Esophagus mucosa (tissue), 1 donor: ENCODE measurements around the gene DNAJB4. TPM values are rescaled to one million over a fixed set of nuclear protein-coding genes. Genes with fewer than 3 reads are reported as not detected.
A peak's percentile ranks its signal among the peaks of the same experiment; 100 is the strongest.
"Not testable (repeated sequence)": the region's sequence is repeated elsewhere in the genome, so short reads cannot be mapped to it uniquely, and the experiment has no call there.

Experiments used
- ATAC-seq: fragments of 200-7000 bp; cut with Tn5 transposase; one replicate; pipeline ENCODE4 v1.9.1; 2020
- total RNA-seq: library from RNA; stranded (reverse); gene quantifications from one replicate; pipeline ENCODE4 v1.2.4, GENCODE V29; 2023
- donor health status: DM: yes; HTN: yes; CAD: no.

DNAJB4 gene
- 11.3 TPM for total RNA-seq

DNA sequence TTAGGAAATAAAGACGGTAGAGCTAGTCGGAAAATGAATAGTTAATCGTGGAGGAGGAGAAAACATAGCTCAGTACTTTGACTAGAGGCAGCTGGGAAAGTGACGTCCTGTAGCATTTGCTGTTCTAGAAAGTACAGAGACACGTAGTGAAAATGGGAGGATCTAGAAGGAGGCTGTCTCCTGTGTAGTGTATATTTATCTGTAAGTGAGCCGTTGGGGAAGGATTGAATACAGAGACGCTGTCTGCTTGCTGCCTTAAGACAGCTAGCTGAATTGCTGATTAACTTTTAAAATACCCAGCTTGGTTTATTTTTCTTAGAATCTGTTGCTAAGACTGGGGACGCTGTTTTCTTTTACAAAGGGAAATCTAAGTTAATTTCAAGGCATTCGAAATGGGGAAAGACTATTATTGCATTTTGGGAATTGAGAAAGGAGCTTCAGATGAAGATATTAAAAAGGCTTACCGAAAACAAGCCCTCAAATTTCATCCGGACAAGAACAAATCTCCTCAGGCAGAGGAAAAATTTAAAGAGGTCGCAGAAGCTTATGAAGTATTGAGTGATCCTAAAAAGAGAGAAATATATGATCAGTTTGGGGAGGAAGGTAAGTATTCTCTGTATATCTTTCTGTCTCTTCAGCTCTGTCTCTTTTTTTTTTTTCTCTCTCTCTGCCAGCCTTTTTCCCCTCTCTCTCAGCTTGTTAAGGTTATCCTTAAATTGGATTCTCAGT, at the start of gene DNAJB4:
DNAJB4 (plus strand) TSS at position 221 of the 729 bp plus-strand sequence; CDS start at position 393, 172 bp downstream.
- peak; percentile 100 for ATAC-seq

DNA sequence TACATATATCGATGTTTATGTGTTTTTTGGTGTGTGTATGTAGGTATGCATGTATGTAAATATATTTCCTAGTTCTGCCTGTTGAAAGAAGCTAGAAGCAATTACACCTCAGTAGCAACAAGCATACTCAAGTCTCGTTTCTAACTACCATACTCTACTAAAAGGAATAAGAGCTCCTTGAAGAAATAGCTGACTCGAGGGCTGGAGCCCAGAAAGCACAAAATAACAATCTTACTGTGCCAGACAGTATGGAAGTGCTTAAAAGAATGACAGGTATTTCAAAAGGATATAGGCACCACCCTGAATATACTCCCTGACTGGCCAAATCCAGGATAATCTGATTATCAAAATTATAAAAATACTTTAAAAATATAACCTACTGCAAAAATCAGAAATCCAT, 49.0 kb upstream of the DNAJB4 start:
- ATAC-seq = no peak

DNA sequence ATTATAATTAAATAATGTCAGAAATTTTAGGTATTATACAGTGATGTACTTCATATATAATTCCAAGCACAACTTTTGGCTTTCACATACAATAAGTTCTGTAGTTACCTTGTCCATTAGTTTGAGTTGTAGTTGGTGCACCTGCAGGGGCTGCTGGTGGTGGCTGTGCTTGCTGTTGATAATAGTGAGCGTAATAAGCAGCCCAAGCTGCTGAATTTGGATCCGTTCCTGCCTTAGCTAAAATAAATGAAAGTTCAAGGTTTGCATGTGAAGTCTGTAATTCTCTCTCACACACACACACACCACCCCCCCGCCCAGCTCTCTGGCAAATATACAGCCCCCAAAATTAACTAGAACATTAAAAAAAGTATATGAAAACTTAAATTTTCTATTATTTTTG, 48.3 kb upstream of the DNAJB4 start:
- no peak for ATAC-seq

DNA sequence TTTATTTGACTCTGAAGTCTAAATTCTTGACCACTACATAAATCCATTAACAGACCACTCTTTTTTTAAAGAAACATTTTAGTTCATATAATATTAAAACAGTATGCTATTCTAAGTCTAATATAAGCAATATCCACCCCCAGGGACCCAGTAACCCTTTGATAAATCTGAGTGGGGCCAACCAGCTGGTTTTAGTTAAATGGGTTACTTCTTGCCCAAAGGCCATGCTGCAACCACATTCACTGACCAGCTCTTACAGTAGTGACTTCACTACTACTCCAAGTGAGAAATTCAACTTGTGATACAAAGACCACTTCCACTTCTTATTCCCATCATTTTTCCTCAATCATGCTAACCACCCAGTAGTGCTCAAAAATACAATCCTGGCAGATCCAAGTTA, 46.3 kb upstream of the DNAJB4 start:
- ATAC-seq = no peak

DNA sequence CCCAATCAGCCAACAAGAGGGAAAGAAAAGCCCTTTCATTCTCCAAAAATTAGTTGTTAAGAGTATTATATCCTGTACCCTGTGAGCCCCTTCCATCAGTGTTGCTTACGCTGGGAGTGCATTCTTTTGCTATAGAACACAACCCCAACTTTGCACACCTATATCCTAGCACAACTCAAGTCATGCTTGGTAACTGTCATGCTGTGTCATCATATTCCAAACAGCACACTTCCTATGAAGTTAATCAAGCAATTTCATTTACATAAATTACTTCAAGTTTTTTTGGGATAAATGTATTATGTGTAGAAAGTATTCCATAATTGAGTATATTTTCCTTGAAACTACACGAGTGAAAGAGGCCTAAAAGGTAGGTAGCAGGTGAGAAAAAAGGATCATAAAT, 45.9 kb upstream of the DNAJB4 start:
- no peak for ATAC-seq

DNA sequence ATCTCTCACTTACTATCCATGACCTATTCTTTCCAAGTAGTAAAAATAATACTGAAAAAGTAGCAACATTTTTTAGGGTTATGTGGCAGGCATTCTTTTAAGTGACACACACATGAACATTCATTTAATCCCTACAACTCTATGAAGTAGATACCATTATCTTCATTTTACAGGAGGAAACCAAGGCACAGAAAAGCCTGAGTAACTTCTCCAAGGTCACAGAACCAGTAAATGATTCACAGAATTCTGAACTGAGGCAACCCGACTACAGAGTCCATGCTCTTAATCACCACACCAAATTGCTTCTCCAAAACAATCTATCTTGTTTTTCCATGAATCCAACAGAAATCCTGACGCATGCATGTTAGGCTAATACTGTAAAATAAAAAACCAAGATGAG, 43.3 kb upstream of the DNAJB4 start:
- no peak for ATAC-seq

DNA sequence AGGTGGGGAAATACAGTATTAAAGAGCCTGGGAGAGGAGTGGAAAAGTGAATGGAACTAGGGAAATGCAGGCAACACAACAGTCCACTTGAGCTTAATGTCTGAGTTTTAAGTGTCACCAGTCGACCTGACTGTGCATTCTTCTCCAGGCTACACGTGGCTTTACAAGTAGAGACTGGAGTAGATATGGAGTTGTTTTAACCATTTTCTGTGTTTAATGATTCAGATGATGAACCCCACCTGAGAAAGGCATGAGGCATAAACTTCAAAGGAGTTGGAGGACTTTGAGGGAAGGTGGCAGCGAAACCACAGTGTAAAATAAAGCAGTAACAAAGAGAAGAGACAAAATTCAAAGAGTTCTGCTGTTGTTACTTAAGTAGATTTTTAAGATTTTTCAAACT, 38.4 kb upstream of the DNAJB4 start:
- no peak for ATAC-seq

DNA sequence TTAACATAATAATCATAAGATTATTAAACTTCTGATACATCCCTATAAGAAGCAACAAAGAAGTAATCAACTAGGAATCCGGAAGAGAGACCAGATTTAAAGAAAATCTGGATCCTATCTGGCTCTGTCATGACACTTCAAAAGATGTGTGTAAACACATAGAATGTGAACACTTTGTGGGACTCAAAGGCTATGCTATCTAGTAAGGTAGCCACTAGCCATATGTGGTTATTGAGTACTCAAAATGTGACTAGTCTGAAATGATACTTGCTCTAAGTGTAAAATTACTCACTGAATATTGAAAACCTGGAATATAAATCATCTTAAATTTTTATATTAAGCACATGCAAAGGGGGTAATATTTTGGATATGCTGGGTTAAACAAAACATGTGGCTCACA, 34.5 kb upstream of the DNAJB4 start:
- ATAC-seq = no peak

DNA sequence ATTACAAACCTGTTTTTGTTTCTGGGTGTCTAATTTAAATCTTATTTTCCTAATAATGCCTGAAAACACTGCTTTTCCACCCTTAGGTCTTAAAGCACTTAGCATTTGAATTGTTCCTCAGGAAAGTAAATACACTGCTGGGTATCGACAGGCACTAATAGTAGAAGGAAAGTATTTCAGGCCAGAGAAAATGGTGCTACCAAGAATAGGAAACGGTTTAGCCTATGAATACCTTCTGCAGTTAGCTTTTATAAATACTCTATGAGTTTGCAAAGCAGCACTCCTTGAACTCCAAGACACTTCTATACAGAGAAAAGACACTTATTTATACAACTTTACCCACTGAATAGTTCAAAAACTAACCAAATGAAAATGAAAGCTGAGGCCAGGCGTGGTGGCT, 32.7 kb upstream of the DNAJB4 start:
- ATAC-seq = no peak

DNA sequence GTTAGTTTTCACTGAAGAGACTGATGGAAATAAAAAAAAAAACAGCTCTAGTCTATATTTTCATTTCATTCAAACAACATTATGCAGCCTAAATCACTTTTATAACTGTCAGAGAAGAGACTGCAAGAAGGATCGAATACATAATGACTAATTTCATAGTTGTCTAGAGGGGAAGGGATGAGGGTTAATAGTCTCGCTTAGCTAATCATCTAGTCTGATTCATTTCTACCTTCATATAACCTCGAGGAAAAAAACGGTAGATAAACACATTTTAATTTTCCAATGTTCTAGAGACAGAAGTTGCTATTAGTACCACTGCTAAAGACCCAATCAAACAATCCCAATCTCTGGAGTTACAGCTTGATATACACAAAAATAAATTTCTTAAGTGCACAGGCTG, 29.4 kb upstream of the DNAJB4 start:
- ATAC-seq = no peak

DNA sequence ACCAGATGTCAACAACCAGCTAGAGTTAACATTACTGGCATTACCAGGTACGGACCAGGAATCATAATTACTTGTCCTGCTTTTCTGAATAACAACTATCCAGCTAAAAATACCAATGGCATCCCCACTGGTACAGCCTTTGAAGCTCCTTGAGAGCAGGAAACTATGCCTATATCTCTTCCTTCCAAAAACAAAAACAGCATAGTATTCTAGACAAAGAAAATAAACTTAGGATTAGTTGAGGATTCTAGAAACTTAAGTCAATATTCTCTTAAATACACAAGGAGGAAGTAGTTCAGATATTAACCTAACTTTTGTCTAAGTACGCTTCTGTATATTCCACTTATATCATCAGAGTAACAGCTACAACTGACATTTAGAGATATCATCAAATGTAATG, 28.8 kb upstream of the DNAJB4 start:
- no peak for ATAC-seq

DNA sequence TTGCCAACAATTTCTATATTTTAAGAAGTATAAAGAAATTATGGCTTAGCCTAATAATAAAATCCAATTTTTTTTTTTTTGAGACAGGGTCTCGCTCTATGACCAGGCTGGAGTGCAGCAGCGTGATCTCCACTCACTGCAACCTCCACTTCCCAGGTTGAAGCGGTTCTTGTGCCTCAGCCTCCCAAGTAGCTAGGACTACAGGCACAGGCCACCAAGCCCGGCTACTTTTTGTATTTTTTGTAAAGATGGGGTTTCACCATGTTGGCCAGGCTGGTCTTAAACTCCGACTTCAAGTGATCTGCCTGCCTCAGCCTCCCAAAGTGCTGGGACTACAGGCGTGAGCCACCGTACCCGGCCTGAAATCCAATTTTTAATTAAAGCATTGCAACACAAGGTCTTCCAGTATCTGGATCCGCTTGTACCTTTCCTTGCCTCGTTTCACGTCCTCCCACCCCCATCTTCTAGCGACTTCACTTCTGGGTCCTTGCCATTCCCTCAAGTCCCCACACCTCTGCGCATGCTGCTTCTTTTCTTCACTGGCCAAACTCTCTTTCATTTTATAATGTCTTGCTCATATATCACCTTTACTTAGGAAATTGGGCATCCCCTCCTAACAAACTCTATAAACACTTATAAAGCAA, 28.2 kb upstream of the DNAJB4 start:
- no peak for ATAC-seq

DNA sequence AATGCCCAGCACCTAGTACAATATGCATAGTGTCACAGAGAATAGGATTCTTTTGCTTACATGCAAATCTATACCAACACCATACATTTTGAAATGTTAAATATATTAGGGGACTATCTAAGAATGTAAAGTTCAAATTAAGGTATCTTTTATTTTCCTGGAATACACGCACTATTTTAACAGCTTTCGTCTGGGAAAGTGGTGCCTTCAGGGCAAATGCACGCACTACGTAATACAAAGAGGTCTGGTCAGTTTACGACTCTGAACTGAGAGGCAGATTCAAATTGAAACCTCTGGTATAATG, 26.8 kb upstream of the DNAJB4 start:
- no peak for ATAC-seq

DNA sequence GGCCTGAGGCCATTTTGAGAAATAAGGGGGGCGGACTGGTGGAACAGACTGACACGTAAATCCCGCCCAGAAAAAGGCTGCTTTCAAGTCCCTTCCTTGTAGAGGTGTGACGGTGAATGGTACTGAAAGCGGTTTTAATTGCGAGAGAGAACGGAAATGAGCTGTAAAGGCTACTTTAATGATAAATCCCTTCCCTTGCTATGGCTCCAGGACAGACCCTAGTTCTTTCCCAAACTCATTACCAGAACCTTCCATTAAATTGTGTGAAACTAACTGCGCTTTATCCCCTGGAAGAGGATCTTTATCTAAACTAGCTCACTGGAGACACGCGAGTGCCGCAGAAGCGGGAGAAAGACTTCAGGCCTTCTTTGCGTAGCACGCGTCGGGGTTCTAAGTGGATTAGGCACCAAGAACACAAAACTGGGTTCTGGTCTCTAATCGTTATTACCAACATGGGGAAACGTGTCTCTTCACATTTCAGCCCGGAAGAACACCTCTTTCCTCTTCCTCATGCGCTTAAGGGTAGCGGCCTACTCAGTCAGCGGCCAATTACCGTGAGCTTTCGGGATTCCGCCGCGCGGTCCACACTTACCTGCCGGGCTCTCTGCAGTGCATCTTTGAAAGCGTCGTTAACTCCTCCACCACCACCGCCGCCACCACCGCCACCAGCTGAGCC, 26.3 kb upstream of the DNAJB4 start:
- ATAC-seq = peak; percentile 81

DNA sequence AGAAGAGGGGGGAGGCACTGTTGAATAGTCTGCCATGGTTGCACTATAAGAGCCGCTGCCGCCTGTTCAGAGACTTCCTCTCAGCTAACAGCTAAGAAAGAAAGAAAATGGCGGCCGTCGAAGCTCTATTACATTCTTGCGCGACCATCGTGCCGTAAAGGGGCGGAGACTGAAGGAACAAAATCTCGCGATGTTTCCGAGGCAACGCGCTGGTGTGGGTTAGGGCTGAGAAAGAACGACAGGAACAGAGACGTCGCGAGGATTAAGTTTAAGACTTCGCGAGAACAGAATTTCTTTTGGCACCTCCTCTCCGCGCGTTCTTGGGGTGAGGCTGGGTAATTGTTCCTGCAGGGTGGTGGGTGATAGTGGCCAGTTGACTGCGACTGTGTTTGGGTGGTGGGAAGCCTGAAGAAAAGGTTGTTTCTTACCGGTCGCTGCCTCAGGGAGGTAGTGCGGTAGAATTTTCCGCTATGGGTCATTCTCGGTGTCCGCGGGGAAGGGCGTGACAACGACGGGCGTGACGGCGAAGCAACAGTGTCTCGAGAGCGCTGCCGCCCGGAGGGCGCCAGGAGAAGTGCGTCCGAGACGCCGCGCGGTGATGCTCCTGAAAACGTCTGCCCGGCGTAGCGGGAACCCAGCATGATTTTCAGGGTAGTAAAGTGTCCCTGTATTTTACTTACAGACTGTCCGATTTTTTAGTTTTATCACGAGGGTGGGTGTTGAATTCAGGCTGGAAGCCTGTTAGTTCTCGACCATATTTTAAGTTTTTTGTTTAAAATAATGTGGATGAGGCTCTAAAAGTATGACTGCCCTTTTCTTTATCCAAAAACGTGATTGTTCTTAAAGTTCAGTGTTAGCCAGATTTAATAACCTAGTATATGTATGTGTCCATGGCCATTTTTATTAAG, 25.5 kb upstream of the DNAJB4 start, which contains the start of gene FUBP1:
FUBP1 (minus strand) TSS at position 104 of the 908 bp plus-strand sequence; CDS start at position 36, 68 bp downstream.
- ATAC-seq = peak; percentile 93

DNA sequence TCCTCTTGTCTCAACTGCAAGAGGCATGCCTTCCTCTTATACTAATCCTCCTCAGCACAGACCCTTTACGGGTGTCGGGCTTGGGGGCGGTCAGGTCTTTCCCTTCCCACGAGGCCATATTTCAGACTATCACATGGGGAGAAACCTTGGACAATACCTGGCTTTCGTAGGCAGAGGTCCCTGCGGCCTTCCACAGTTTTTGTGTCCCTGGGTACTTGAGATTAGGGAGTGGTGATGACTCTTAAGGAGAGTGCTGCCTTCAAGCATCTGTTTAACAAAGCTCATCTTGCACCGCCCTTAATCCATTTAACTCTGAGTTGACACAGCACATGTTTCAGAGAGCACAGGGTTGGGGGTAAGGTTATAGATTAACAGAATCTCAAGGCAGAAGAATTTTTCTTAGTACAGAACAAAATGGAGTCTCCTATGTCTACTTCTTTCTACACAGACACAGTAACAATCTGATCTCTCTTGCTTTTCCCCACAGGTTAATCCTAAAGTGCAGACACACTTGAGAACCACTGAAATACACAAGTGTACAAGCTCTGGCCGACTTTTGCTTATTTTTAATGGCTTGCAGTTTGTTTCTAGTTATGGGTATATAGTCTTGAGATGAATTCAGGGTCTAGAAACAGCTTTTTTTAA, 21.3 kb upstream of the DNAJB4 start:
- not testable (repeated sequence) for ATAC-seq

DNA sequence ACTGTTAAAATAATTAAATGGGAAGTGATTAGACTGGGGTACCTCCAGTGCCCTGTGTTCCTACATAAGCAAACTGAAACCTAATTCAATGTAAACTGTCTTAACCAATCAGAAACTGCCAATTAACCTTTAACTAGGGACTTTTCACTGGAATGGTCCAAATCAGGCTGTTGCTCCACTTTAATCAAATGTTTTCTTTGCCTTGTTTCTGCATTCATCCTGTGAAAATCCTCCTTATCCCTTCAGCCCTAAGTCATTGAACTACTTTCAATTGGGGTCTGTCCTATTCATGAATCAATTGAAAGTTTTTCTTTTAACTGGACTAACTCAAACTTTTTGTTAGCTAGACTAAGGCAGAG, 20.8 kb upstream of the DNAJB4 start:
- no peak for ATAC-seq

DNA sequence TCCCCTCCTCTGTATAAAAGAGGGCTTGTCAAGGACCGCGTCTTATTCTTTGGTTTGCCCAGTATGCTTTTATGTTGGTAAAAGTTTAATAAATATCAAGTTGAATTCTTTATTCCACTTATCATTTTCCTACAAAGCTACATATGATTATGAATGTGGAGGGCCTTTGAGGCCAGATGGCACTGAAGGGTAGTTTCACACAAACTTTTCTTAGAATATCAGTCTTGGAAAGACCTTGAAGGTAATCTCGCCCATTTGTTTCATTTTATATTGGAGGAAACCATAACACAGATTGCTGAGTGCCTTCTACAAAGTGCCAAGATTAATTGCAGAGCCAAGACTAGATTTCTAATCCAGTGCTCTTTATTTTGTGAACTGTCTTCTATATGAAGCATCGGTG, 20.1 kb upstream of the DNAJB4 start:
- ATAC-seq = no peak

DNA sequence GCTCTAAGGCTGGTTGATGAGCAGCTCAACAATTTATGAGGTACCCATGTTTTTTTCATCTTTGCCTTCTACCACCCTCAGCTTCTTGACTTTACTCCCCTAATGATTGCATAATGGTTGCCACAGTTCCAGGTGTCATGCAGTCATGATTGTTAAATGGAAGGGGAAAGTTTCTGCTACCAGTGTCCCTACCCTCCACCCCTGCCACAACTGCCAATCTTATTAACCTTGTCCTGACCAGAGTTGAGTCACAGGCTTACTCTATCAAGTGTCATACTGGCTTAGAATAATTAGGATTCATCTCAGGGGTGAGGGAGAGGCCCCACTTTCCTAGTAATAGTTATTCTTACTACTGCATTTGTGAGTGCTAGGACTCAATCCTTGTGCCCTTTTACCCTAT, 17.9 kb upstream of the DNAJB4 start:
- ATAC-seq = no peak

DNA sequence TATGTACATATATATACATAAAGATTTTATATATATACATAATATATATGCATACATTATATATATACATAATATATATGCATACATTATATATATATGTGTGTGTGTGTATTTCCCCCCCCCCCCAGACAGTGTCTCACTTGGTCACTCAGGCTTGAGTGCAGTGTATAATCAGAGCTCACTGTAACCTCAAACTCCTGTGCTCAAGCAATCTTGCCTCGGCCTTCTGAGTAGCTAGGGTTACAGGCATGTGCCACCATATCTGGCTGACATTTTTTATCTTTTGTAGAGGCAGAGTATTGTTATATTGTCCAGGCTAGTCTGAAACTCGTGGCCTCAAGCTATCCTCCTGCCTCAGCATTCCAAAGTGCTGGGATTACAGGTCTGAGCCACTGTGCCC, 16.8 kb upstream of the DNAJB4 start:
- ATAC-seq = no peak

DNA sequence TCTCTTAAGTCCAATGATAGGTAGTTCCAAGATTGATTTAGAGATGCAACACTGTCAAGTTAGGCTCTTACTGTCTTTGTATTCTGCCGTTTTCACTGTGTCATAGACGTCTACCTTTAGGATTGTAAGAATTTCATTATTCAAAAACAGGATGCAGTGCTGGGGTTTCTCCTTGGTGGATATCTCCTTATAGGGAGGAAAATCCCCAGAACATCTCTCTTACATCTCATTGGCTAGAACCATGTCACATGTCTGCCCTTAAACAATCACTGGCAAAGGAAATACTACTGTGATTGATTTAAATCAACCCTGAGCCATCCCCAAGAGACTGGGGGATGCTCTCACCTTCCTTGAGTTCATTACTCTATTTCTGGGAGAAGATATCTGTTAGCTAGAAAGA, 15.0 kb upstream of the DNAJB4 start:
- ATAC-seq = no peak

DNA sequence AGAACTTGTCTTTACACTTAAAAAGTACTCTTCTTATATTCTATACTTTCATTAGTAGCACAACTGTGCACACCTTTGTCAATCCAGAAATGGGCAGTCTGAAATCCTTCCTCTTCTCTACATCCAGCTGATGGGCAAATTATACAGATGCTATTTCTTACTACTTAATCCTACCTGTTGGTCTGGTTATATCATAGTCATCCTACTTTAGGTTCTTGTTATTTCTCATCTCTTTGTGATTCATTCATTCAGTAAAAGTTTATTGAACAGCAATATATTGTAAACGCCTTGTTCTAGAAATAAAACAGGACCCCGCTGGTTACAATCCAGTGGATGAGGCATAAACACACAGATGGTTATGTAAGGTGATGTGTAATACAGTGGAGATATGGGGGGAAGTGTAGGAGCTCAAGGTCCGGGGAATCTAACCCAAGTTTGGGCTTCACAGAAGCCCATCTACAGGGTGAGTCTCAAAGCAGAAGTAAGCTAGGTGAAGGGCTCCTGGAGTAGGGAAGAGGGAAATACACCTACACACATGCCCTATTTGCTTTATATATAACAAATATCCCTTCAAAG, 14.0 kb upstream of the DNAJB4 start:
- peak; percentile 71 for ATAC-seq
